IPS-18c (cell line): ENCODE data around the gene CDCA7.
A peak's percentile ranks its signal among the peaks of the same experiment; 100 is the strongest.
"Not testable (repeated sequence)": the region's sequence is repeated elsewhere in the genome, so short reads cannot be mapped to it uniquely, and the experiment has no call there.

Source experiments
- H3K4me3 ChIP-seq: 2 replicates; pipeline ENCODE4 v1.7.0; 2013; ENCODE audit warnings: low read depth, mild to moderate bottlenecking, low read length, moderate library complexity; ENCODE audit not compliant: insufficient read depth
- H3K9me3 ChIP-seq: one replicate; pipeline ENCODE4 v1.6.1; 2013; ENCODE audit warnings: mild to moderate bottlenecking, low read length, moderate library complexity; ENCODE audit not compliant: control insufficient read depth, insufficient read depth

Gene CDCA7

GRCh38 chr2:173354582-173355131, at the start of gene CDCA7:
TSS of gene CDCA7 (plus strand) at chr2:173354872. CDS start at chr2:173354964, 92 bp downstream.
- Histone ChIP-seq H3K4me3 (peak within 1 kb of the TSS; percentile 91), H3K9me3 (no peaks in the 10 kb centered on the region)

DNA sequence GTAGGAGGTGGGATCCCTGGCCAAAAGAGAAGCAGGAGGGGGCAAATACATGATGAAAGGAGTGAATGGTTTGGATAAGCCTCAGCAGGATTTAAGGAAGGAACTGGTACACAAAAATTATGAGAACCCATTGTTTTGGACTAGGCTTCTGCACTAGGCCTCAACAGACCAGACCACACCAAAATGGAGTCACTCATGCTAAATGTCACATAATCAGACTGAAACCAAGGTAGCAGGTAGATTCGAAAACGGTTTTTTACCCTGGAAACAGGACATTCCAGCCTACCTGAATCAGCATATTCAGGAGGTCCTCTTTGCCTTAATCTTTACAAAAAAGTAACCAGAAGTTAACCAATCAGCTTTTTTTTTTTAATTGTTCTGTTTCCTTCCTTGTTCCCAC, 49.4 kb upstream of the CDCA7 start:
- H3K4me3 ChIP-seq = no peak overlapping the region
- H3K9me3 ChIP-seq = no peaks in the 10 kb centered on the region

DNA sequence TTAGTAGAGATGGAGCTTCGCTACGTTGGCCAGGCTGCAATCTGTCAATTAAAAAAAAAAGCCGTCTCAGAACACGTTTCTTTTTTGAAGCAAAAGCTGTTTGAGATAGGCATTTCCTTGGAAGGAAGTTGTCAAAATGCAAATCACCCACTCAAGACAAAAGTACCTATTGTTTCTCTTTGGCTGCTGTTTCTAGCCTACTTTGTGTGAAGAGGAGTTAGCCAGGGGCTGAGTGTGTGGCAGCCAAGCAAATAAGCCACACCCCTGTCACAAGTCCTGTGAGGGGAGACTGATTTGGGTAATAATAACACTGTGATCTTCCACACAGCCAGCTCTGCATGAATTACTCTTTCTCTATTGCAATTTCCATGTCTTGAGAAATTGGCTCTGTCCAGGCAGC, 47.4 kb upstream of the CDCA7 start:
- H3K9me3 ChIP-seq = no peaks in the 10 kb centered on the region
- no peak overlapping the region for H3K4me3 ChIP-seq

GRCh38 chr2:173309370-173309769, 45.3 kb upstream of the CDCA7 start:
- not testable (repeated sequence) for H3K9me3 ChIP-seq, H3K4me3 ChIP-seq

DNA sequence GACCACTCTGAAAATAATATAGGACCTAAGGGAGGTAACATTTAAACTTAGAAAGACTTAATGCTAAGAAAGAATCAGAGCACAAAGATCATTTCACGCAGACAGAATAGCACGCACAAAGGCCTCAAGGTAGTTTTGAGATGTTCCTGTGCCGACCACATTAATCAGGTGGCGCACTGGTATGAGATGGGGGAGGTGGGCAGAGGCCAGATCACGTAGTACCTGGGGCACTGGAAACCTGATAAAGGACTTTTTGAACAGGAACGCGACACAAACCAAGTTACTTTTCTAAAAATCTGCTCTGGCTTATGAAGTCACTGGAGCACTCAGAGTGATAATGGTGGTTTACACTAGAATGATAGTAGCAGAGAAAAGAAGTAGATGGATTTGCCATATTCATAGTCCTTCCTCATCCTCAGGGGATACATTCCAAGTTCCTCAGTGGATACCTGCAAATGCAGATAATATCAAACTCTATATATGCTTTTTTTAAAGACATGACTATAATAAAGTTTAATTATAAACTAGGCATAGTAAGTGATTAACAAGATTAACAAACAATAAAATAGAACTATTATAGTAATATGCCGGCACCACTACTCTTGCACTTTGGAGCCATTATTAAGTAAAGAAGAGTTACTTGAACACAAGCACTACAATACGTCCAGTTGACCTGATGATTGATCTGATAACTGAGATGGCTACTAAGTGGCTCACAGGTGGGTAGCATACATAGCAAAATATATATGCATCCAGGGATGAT, 42.6 kb upstream of the CDCA7 start:
- no peaks in the 10 kb centered on the region for H3K9me3 ChIP-seq
- H3K4me3 ChIP-seq = no peak overlapping the region

GRCh38 chr2:173323371-173323770, 31.3 kb upstream of the CDCA7 start:
- Histone ChIP-seq H3K9me3 (no peaks in the 10 kb centered on the region), H3K4me3 (no peak overlapping the region)

GRCh38 chr2:173326806-173327205, 27.9 kb upstream of the CDCA7 start:
- no peak overlapping the region for H3K4me3 ChIP-seq
- no peaks in the 10 kb centered on the region for H3K9me3 ChIP-seq

DNA sequence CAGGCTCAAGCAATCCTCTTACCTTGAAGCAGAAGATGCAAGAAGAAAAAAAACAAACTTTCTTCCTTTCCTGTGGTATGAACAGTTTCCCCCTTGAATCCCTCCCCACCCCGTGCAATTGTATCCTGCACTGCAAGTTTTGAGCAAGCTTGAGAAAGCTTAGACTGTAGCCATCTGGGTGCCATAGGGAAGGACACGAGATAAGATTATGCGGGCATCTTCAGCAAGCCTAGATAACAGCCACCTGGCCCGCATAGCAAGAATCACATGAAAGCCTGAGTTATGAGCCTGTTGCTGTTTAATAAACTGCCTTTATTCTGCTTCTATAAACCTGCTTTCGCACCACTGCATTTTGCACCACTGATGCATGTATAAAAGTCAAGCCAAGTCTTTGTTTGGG, 27.3 kb upstream of the CDCA7 start:
- Histone ChIP-seq H3K4me3 (no peak overlapping the region), H3K9me3 (no peaks in the 10 kb centered on the region)

DNA sequence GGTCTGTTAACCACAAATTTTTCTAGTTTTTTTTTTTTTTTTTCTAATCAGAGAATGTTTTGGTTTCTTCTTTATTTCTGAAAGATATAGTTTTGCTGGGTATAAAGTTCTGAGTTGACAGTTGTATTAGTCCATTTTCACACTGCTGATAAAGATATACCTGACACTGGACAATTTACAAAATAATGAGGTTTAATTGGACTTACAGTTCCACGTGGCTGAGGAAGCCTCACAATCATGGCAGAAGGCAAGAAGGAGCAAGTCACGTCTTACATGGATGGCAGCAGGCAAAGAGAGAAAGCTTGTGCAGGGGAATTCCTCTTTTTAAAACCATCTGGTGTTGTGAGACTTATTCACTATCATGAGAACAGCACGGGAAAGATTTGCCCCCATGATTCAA, 21.7 kb upstream of the CDCA7 start:
- not testable (repeated sequence) for H3K4me3 ChIP-seq, H3K9me3 ChIP-seq

GRCh38 chr2:173339807-173340206, 14.9 kb upstream of the CDCA7 start:
- H3K9me3 ChIP-seq = no peaks in the 10 kb centered on the region
- H3K4me3 ChIP-seq = no peak overlapping the region

DNA sequence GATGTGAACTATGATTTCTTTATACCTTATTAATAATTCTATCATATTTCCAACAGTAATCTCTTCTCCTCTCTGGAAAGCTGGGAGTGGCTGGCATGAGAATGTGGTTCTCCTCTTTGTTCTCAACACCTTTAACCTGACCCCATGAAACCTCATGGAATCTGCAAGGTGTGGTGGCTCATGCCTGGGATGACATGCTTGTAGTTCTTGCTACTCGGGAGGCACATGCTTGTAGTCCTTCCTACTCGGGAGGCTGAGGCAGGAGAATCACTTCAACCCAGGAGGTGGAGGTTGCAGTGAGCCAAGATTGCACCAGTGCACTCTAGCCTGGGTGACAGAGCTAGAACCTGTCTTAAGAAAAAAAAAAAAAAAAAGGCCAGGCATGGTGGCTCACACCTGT, 10.8 kb upstream of the CDCA7 start:
- H3K9me3 ChIP-seq = no peaks in the 10 kb centered on the region
- no peak overlapping the region for H3K4me3 ChIP-seq

DNA sequence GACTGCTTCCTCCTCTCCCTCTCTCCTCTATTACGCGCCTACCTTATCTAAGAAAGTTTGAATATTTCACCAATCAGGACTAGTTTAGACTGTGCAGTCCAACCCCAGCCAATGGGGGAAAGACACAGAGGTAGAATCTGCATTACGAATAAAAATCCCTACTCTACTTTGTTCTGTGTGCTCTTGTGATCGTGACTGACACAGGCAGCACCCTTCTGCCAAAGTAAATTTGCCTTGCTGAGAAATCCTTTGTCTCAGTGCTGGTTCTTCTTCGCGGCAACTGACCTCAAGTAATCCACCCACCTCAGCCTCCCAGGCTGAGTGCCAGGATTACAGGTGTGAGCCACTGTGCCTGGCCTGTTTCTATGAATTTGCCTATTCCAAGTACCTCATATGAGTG, 8.6 kb upstream of the CDCA7 start:
- H3K9me3 ChIP-seq = no peaks in the 10 kb centered on the region
- no peak overlapping the region for H3K4me3 ChIP-seq

GRCh38 chr2:173347305-173348168, 7.1 kb upstream of the CDCA7 start:
- Histone ChIP-seq H3K9me3 (no peaks in the 10 kb centered on the region), H3K4me3 (no peak overlapping the region)

GRCh38 chr2:173349287-173349686, 5.4 kb upstream of the CDCA7 start:
- H3K4me3 ChIP-seq = no peak overlapping the region

GRCh38 chr2:173350383-173350782, 4.3 kb upstream of the CDCA7 start:
- H3K4me3 ChIP-seq = no peak overlapping the region
- no peaks in the 10 kb centered on the region for H3K9me3 ChIP-seq

More at GRCh38 chr2:173349287-173349686, 5.4 kb upstream of the CDCA7 start:
- no peaks in the 10 kb centered on the region for H3K9me3 ChIP-seq

GRCh38 chr2:173351879-173352278, 2.8 kb upstream of the CDCA7 start:
- Histone ChIP-seq H3K9me3 (no peaks in the 10 kb centered on the region), H3K4me3 (no peak overlapping the region)

DNA sequence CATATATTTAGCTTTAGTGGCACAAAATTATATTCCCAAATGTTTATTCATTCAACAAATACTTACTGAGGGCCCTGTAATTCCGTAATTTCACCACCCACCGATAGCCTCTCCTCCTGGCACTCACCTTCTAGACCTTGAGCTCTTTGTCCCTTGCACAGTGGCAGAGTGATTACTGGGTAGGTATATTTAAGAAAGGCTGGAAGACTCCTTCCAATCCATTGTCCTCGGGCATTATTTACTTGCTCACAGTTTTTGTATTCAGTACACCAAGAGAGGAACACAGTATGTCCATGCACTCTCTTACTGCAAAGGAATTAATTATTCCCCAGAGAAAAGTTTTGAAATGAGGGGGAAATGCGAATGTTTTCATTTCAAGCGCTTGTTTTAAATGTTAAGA, 1.1 kb upstream of the CDCA7 start:
- peak overlapping the region; percentile 91; the same call in 1 of the 2 replicates for H3K4me3 ChIP-seq

GRCh38 chr2:173354073-173354581, 545 bp upstream of the CDCA7 start:
- no peaks in the 10 kb centered on the region for H3K9me3 ChIP-seq
- peak overlapping the region; percentile 91 for H3K4me3 ChIP-seq

More for the DNA sequence above, 1.1 kb upstream of the CDCA7 start:
- no peaks in the 10 kb centered on the region for H3K9me3 ChIP-seq
